CD14-positive monocyte (primary cell): ENCODE measurements around the gene LMAN1. TPM values are rescaled to one million over a fixed set of nuclear protein-coding genes. Genes with fewer than 3 reads are reported as not detected.

ENCODE experiments used
- DNase-seq, 3 donors: peaks; one replicate each; pipeline ENCODE4 v3.0.0-alpha.2; 2011 to 2022
- H2AFZ ChIP-seq: 2 replicates; pipeline ENCODE4 v1.6.0; 2012; ENCODE audit warnings: mild to moderate bottlenecking, low read depth, low read length, inconsistent platforms; ENCODE audit not compliant: insufficient read depth, poor library complexity, severe bottlenecking
- H3K27ac ChIP-seq, 2 donors: 1 replicate in 1 of 2; 2 replicates in 1 of 2; pipeline ENCODE4 v1.5.1; 2012 to 2013; ENCODE audit warnings: low read length in 2 of 2, control low read depth in 1 of 2, inconsistent platforms in 1 of 2, low read depth in 1 of 2, mild to moderate bottlenecking in 1 of 2
- H3K27me3 ChIP-seq, 2 donors: one replicate each; pipeline versions ENCODE4 v1.6.0 to v1.6.1; 2011 to 2013; ENCODE audit warnings: low read length in 2 of 2; ENCODE audit not compliant: control insufficient read depth in 2 of 2, insufficient read depth in 2 of 2
- H3K36me3 ChIP-seq, 2 donors: replicated peaks in 1 of 2; 1 replicate in 1 of 2; 2 replicates in 1 of 2; pipeline versions ENCODE4 v1.5.1 to v1.6.1; 2012 to 2013; ENCODE audit warnings: low read length in 2 of 2, control low read depth in 1 of 2, inconsistent platforms in 1 of 2, mild to moderate bottlenecking in 1 of 2; ENCODE audit not compliant: insufficient read depth in 2 of 2, control insufficient read depth in 1 of 2
- H3K4me1 ChIP-seq, 2 donors: 1 replicate in 1 of 2; 2 replicates in 1 of 2; pipeline versions ENCODE4 v1.5.1 to v1.6.1; 2012 to 2013; ENCODE audit warnings: low read length in 2 of 2, control low read depth in 1 of 2, inconsistent platforms in 1 of 2, mild to moderate bottlenecking in 1 of 2, moderate library complexity in 1 of 2; ENCODE audit not compliant: insufficient read depth in 2 of 2, control insufficient read depth in 1 of 2
- H3K4me2 ChIP-seq: replicated peaks from 2 replicates; pipeline ENCODE3; 2012; ENCODE audit warnings: low read length, moderate library complexity, mild to moderate bottlenecking; ENCODE audit not compliant: poor library complexity, severe bottlenecking; ENCODE audit errors: extremely low read depth
- H3K4me3 ChIP-seq, 3 experiments: fragments of 200-600 bp in 1 of 3; sonication (generic) in 1 of 3; replicated peaks in 1 of 3; 1 replicate in 2 of 3; 2 replicates in 1 of 3; pipeline ENCODE4 v1.5.1; 2011 to 2013; ENCODE audit warnings: low read length in 3 of 3, mild to moderate bottlenecking in 3 of 3, control low read depth in 2 of 3, low read depth in 2 of 3, inconsistent platforms in 1 of 3, moderate library complexity in 1 of 3
- H3K79me2 ChIP-seq: 2 replicates; pipeline ENCODE4 v1.6.0; 2012; ENCODE audit warnings: mild to moderate bottlenecking, control low read depth, inconsistent platforms, low read length, moderate library complexity; ENCODE audit not compliant: insufficient read depth
- H3K9ac ChIP-seq: 2 replicates; pipeline ENCODE4 v1.6.0; 2017; ENCODE audit warnings: low read length, mild to moderate bottlenecking; ENCODE audit not compliant: insufficient read depth, poor library complexity, severe bottlenecking
- H3K9me3 ChIP-seq, 2 donors: replicated peaks in 1 of 2; 1 replicate in 1 of 2; 2 replicates in 1 of 2; pipeline versions ENCODE4 v1.5.1 to v1.6.1; 2012 to 2013; ENCODE audit warnings: low read length in 2 of 2, control low read depth in 1 of 2; ENCODE audit not compliant: control insufficient read depth in 1 of 2, insufficient read depth in 1 of 2
- H4K20me1 ChIP-seq: 2 replicates; pipeline ENCODE4 v1.6.0; 2012; ENCODE audit warnings: mild to moderate bottlenecking, low read length, control low read depth, moderate library complexity; ENCODE audit not compliant: insufficient read depth
- H3K27ac Mint-ChIP-seq, 7 donors: one replicate each; pipeline ENCODE4 v1.8.0; 2020; ENCODE audit warnings: mild to moderate bottlenecking in 7 of 7, mixed read lengths in 7 of 7, moderate library complexity in 6 of 7, inconsistent platforms in 2 of 7
- H3K27me3 Mint-ChIP-seq, 3 donors: one replicate each; pipeline ENCODE4 v1.8.0; 2021 to 2022; ENCODE audit warnings: low read depth in 3 of 3, mild to moderate bottlenecking in 3 of 3, mixed read lengths in 3 of 3, moderate library complexity in 3 of 3, inconsistent platforms in 1 of 3
- H3K36me3 Mint-ChIP-seq, 2 donors: one replicate each; pipeline ENCODE4 v1.8.0; 2020; ENCODE audit warnings: mixed read lengths in 2 of 2, inconsistent platforms in 1 of 2, mild to moderate bottlenecking in 1 of 2
- H3K4me1 Mint-ChIP-seq: one replicate; pipeline ENCODE4 v1.8.0; 2020; ENCODE audit warnings: mild to moderate bottlenecking, mixed read lengths
- H3K4me3 Mint-ChIP-seq, 2 donors: one replicate each; pipeline ENCODE4 v1.8.0; 2020; ENCODE audit warnings: mild to moderate bottlenecking in 2 of 2, mixed read lengths in 2 of 2, moderate library complexity in 1 of 2
- H3K9me3 Mint-ChIP-seq, 7 donors: one replicate each; pipeline ENCODE4 v1.8.0; 2020 to 2022; ENCODE audit warnings: mixed read lengths in 7 of 7, mild to moderate bottlenecking in 6 of 7, moderate library complexity in 6 of 7, inconsistent platforms in 2 of 7
- CTCF ChIP-seq: fragments of 200-600 bp; IDR thresholded peaks from one replicate; pipeline ENCODE4 v1.8.0; 2022; ENCODE audit warnings: antibody characterized with exemption, mild to moderate bottlenecking
- WGBS: methylation state at CpG from one replicate; pipeline ENCODE4 v1.1.5; 2013; ENCODE audit warnings: missing lambda C conversion rate; ENCODE audit not compliant: insufficient coverage; 5-methylcytosine and 5-hydroxymethylcytosine counted together
- intact Hi-C, 2 donors: fragments of 100-400 bp; cut with micrococcal nuclease; formaldehyde crosslinking; loops; one replicate each; pipeline versions ENCODE4 v1.15.0 to v1.15.1; 2023
- polyA plus RNA-seq, 3 donors: library from polyadenylated mRNA; depleted of rRNA in 1 of 3; unstranded in 2 of 3; stranded (reverse) in 1 of 3; fragments of 300-500 nt in 2 of 3; fragments of >200 nt in 1 of 3; fragmentation: Illumina TruSeq in 2 of 3; gene quantifications; 1 replicate in 2 of 3; 2 replicates in 1 of 3; pipeline ENCODE4 v1.2.3, GENCODE V29; 2012 to 2021

LMAN1 gene
- polyA plus RNA-seq, 3 donors, result 4.7 to 10.9 (median 7.6) TPM

GRCh38 chr18:59379772-59380522, 20.9 kb upstream of the LMAN1 start:
- H3K4me3 ChIP-seq, result no peak overlapping the region
- H3K27ac ChIP-seq, result no peak overlapping the region
- Mint-ChIP-seq H3K27ac (no peak overlapping the region), H3K27me3 (peaks cover 5 to 8% (median 5%) of the 10 kb centered on the region in 3 donors), H3K9me3 (peaks cover 0 to 3% (median 0%) of the 10 kb centered on the region in 7 donors), H3K36me3 (no peaks in the 10 kb centered on the region), H3K4me3 (no peak overlapping the region), H3K4me1 (no peaks in the 10 kb centered on the region)
- no peak for DNase-seq
- no peaks in the 10 kb centered on the region for H3K9me3 ChIP-seq
- no peak overlapping the region for H3K9ac ChIP-seq
- intact Hi-C loops, result no loop called here
- no peaks in the 10 kb centered on the region for H3K79me2 ChIP-seq
- no peaks in the 10 kb centered on the region for H3K4me1 ChIP-seq
- TF ChIP-seq CTCF, result no peak
- no peaks in the 10 kb centered on the region for H4K20me1 ChIP-seq
- H2AFZ ChIP-seq, result no peak overlapping the region
- whole genome bisulfite sequencing, result 71% methylated on average over 1 of the region's 3 CpGs
- H3K27me3 ChIP-seq, result peaks cover 2 to 5% of the 10 kb centered on the region in 2 donors
- no peak overlapping the region for H3K4me2 ChIP-seq
- H3K36me3 ChIP-seq, result no peaks in the 10 kb centered on the region

- H3K27ac ChIP-seq, result no peak overlapping the region
Observed at GRCh38 chr18:59377613-59378337, 18.7 kb upstream of the LMAN1 start.

More at GRCh38 chr18:59377613-59378337, 18.7 kb upstream of the LMAN1 start:
- H3K4me3 ChIP-seq, result no peak overlapping the region
- H3K4me2 ChIP-seq, result no peak overlapping the region
- peaks cover 0 to 7% (median 0%) of the 10 kb centered on the region in 7 donors for H3K9me3 Mint-ChIP-seq
- H3K9me3 ChIP-seq, result no peaks in the 10 kb centered on the region
- peaks cover 7 to 10% (median 8%) of the 10 kb centered on the region in 3 donors for H3K27me3 Mint-ChIP-seq
- H3K4me1 ChIP-seq, result no peaks in the 10 kb centered on the region
- H3K79me2 ChIP-seq, result no peaks in the 10 kb centered on the region
- H4K20me1 ChIP-seq, result no peaks in the 10 kb centered on the region
- peaks cover 2 to 5% of the 10 kb centered on the region in 2 donors for H3K27me3 ChIP-seq
- no peak overlapping the region for H3K4me3 Mint-ChIP-seq
- no peak for DNase-seq
- intact Hi-C loops, result no loop called here
- no peaks in the 10 kb centered on the region for H3K36me3 Mint-ChIP-seq
- TF ChIP-seq CTCF, result no peak
- WGBS, result 100% methylated on average over 1 of the region's 5 CpGs
- H3K9ac ChIP-seq, result no peak overlapping the region
- no peaks in the 10 kb centered on the region for H3K36me3 ChIP-seq
- no peak overlapping the region for H3K27ac Mint-ChIP-seq
- H3K4me1 Mint-ChIP-seq, result peaks cover 5% of the 10 kb centered on the region
- no peak overlapping the region for H2AFZ ChIP-seq
